B cell (primary cell): ENCODE results near the gene ISLR.

Source experiments
- EZH2 ChIP-seq: IDR thresholded peaks from 2 replicates; pipeline ENCODE4 v1.6.1; 2012; ENCODE audit warnings: borderline replicate concordance, low read depth, mild to moderate bottlenecking, moderate library complexity, low read length; ENCODE audit not compliant: insufficient read depth, poor library complexity, severe bottlenecking
- TF ChIP-seq, protein P1 (sequence below): fragments of 200-600 bp; IDR thresholded peaks from one replicate; pipeline ENCODE4 v1.8.0; 2022; ENCODE audit warnings: antibody characterized with exemption, mild to moderate bottlenecking

DNA sequence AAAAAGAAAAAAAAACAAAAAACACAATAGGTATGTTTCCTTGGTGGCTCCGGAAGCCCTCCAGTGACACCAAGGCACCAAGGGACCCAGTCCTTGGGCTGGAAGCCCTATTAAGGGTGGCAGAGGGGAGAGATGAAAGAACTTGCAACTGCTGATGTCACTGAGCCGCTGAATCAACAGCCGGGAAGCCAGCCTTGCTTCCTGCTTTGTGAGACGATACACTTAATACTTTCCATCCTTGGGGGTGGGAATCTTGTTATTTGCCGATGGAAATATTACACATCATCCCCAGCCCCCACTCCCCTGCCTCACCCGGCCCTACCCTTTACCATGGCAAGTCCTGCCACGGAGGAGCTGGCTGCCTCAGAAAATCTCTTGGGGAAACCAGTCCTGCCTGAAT, 48.8 kb upstream of the ISLR start:
- TF ChIP-seq, protein P1, sequence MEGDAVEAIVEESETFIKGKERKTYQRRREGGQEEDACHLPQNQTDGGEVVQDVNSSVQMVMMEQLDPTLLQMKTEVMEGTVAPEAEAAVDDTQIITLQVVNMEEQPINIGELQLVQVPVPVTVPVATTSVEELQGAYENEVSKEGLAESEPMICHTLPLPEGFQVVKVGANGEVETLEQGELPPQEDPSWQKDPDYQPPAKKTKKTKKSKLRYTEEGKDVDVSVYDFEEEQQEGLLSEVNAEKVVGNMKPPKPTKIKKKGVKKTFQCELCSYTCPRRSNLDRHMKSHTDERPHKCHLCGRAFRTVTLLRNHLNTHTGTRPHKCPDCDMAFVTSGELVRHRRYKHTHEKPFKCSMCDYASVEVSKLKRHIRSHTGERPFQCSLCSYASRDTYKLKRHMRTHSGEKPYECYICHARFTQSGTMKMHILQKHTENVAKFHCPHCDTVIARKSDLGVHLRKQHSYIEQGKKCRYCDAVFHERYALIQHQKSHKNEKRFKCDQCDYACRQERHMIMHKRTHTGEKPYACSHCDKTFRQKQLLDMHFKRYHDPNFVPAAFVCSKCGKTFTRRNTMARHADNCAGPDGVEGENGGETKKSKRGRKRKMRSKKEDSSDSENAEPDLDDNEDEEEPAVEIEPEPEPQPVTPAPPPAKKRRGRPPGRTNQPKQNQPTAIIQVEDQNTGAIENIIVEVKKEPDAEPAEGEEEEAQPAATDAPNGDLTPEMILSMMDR: no peak
- TF ChIP-seq EZH2: no peak
